Hematopoietic multipotent progenitor cell treated with erythropoietin and hydrocortisone succinate and interleukin-3 and kit ligand, for 17 days (in vitro differentiated cells): ENCODE measurements around the gene KLK7.

ENCODE experiments used
- DNase-seq: peaks from one replicate; pipeline ENCODE4 v3.0.0-alpha.2; 2015; ENCODE audit warnings: low spot score

The KLK7 gene

GRCh38 chr19:50983625-50984292 is at the start of gene KLK7:
Gene KLK7, minus strand, starts transcription at chr19:50983917. Its CDS starts 1,518 bp downstream, at chr19:50982399.
- DNase-seq: no peak

- DNase-seq: no peak
Observed at GRCh38 chr19:51031880-51032225, 48.1 kb upstream of the KLK7 start.

GRCh38 chr19:51031220-51031879 is 47.6 kb upstream of the KLK7 start:
- no peak for DNase-seq

- no peak for DNase-seq
Observed at GRCh38 chr19:51030631-51031030, 46.9 kb upstream of the KLK7 start.

GRCh38 chr19:51029718-51030117 is 46.0 kb upstream of the KLK7 start:
- DNase-seq: no peak

- no peak for DNase-seq
Observed at GRCh38 chr19:51027873-51028272, 44.2 kb upstream of the KLK7 start.

- DNase-seq: no peak
Observed at GRCh38 chr19:51027126-51027806, 43.5 kb upstream of the KLK7 start.

GRCh38 chr19:51026554-51026831 is 42.8 kb upstream of the KLK7 start, which contains the start of gene KLK11:
Gene KLK11, minus strand, starts transcription at chr19:51026616. Its CDS starts 985 bp downstream, at chr19:51025631.
- no peak for DNase-seq

- no peak for DNase-seq
Observed at GRCh38 chr19:51025809-51026553, 42.3 kb upstream of the KLK7 start.

- DNase-seq: no peak
Observed at GRCh38 chr19:51025401-51025800, 41.7 kb upstream of the KLK7 start.

- DNase-seq: no peak
Observed at GRCh38 chr19:51024924-51025323, 41.2 kb upstream of the KLK7 start.

GRCh38 chr19:51023946-51024345 is 40.2 kb upstream of the KLK7 start:
- DNase-seq: no peak

- DNase-seq: no peak
Observed at GRCh38 chr19:51022526-51022925, 38.8 kb upstream of the KLK7 start.

GRCh38 chr19:51020988-51021651 is 37.4 kb upstream of the KLK7 start:
- DNase-seq: peak; percentile 7

GRCh38 chr19:51019544-51019925 is 35.8 kb upstream of the KLK7 start, which contains the start of gene KLK10:
Gene KLK10, minus strand, starts transcription at chr19:51019709. Its CDS starts 579 bp downstream, at chr19:51019130.
- DNase-seq: no peak

GRCh38 chr19:51018745-51019543 is 35.2 kb upstream of the KLK7 start:
- DNase-seq: no peak

- DNase-seq: peak; percentile 43
Observed at GRCh38 chr19:51016798-51017683, 33.3 kb upstream of the KLK7 start.

GRCh38 chr19:51015691-51016267 is 32.1 kb upstream of the KLK7 start:
- DNase-seq: no peak

- no peak for DNase-seq
Observed at GRCh38 chr19:51014242-51014641, 30.5 kb upstream of the KLK7 start.

- DNase-seq: no peak
Observed at GRCh38 chr19:51012661-51013190, 29.0 kb upstream of the KLK7 start.
